PC-3 (cell line): ENCODE data around the gene TUFM.

Source experiments
- EZH2phosphoT487 ChIP-seq: fragments of 300-600 bp; sonication (generic); IDR thresholded peaks from 2 replicates; pipeline ENCODE4 v1.6.1; 2018; ENCODE audit warnings: mild to moderate bottlenecking, antibody characterized with exemption, low read length, borderline replicate concordance
- TF ChIP-seq, protein P1 (sequence below): fragments of 300-600 bp; sonication (generic); conservative IDR thresholded peaks from 2 replicates; pipeline ENCODE4 v1.5.1; 2017; ENCODE audit warnings: antibody characterized with exemption, low read depth, mild to moderate bottlenecking, low read length

DNA sequence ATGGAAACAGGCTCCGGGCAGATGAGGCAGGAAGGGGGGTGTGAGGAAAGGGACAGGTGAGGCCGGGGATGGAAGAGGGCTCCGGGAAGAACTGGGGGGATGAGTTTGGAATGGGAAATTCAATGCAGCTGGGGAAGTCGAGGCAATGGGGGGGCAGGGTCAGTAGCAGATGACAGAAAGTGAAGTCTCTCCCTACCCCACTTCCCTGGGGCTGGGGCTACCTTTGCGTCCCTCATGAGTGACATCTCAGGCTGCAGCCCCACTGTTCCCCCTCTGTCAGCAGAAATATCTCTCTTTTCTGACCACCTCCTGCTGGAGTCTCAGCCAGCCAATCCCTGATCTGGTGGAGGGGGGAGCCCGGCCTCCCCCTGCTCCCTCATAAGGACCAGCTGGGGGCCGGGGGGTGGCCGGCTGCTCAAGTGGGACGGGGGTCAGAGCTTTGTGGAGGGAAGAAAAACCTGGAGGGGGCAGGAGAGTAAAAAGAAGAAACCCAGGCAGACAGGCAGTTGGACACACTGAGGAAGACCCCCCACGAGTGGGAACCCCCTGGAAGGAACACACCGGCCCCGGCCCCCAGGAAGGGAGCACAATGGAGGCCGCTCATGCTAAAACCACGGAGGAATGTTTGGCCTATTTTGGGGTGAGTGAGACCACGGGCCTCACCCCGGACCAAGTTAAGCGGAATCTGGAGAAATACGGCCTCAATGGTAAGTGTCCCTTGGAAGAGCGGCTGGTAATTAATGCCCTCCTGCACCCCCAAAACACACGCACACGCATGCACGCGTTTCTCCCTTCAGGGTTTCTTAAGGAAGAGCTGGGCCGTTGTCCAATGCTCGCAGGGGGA, 32.2 kb upstream of the TUFM start, which contains the start of gene ATP2A1:
- TF ChIP-seq, protein P1, sequence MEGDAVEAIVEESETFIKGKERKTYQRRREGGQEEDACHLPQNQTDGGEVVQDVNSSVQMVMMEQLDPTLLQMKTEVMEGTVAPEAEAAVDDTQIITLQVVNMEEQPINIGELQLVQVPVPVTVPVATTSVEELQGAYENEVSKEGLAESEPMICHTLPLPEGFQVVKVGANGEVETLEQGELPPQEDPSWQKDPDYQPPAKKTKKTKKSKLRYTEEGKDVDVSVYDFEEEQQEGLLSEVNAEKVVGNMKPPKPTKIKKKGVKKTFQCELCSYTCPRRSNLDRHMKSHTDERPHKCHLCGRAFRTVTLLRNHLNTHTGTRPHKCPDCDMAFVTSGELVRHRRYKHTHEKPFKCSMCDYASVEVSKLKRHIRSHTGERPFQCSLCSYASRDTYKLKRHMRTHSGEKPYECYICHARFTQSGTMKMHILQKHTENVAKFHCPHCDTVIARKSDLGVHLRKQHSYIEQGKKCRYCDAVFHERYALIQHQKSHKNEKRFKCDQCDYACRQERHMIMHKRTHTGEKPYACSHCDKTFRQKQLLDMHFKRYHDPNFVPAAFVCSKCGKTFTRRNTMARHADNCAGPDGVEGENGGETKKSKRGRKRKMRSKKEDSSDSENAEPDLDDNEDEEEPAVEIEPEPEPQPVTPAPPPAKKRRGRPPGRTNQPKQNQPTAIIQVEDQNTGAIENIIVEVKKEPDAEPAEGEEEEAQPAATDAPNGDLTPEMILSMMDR: no peak
- no peak for TF ChIP-seq EZH2phosphoT487
